HepG2 (cell line): Measurements from ENCODE around the gene MYL12B. TPM values are rescaled to one million over a fixed set of nuclear protein-coding genes. Genes with fewer than 3 reads are reported as not detected.
A peak's percentile ranks its signal among the peaks of the same experiment; 100 is the strongest.

Experiments
- ASH2L ChIP-seq: fragments of 300-600, 200-600 bp; sonication (generic); IDR thresholded peaks from 2 replicates; pipeline ENCODE4 v1.7.0; 2017; ENCODE audit warnings: low read depth, mild to moderate bottlenecking, moderate library complexity, mixed read lengths, low read length; ENCODE audit not compliant: insufficient read length
- ELF3 ChIP-seq: IDR thresholded peaks from 2 replicates; pipeline ENCODE4 v1.6.1; 2016; ENCODE audit warnings: missing genetic modification reagents, missing compliant biosample characterization
- GATAD1 ChIP-seq: IDR thresholded peaks from 2 replicates; pipeline ENCODE4 v1.6.1; 2016; ENCODE audit warnings: missing genetic modification reagents, missing compliant biosample characterization
- MBD4 ChIP-seq: IDR thresholded peaks from 2 replicates; pipeline ENCODE4 v1.6.1; 2012; ENCODE audit warnings: low read length, inconsistent platforms, borderline replicate concordance
- SP1 ChIP-seq, 2 experiments: fragments of 450-650 bp in 1 of 2; sonication (generic) in 1 of 2; formaldehyde crosslinking in 1 of 2; IDR thresholded peaks; 2 replicates each; pipeline versions ENCODE4 v1.4.0 to v1.6.1; 2016 to 2020; ENCODE audit warnings: missing genetic modification reagents in 1 of 2
- ZNF607 ChIP-seq: sonication (generic); formaldehyde crosslinking; IDR thresholded peaks from 2 replicates; pipeline ENCODE4 v1.5.1; 2020; ENCODE audit warnings: missing genetic modification reagents, mild to moderate bottlenecking, borderline replicate concordance
- ZNF7 ChIP-seq: IDR thresholded peaks from 2 replicates; pipeline ENCODE4 v1.6.1; 2016; ENCODE audit warnings: missing biosample characterization, missing genetic modification reagents
- ZNF724P ChIP-seq: sonication (generic); formaldehyde crosslinking; IDR thresholded peaks from 2 replicates; pipeline ENCODE4 v1.8.0; 2022; ENCODE audit warnings: missing genetic modification reagents, borderline replicate concordance
- ZNF792 ChIP-seq: IDR thresholded peaks from 2 replicates; pipeline ENCODE4 v1.6.1; 2016
- polyA plus RNA-seq, 8 experiments: library from polyadenylated mRNA; depleted of rRNA in 3 of 8; stranded (reverse) in 7 of 8; unstranded in 1 of 8; fragments of >200 nt; fragmentation: Illumina TruSeq in 4 of 8; extraction: Trizol in 4 of 8; gene quantifications; 2 replicates each; pipeline versions ENCODE4 v1.2.1 to v1.2.3, GENCODE V29; 2011 to 2016; ENCODE audit warnings: low read depth in 4 of 8, missing spikeins in 1 of 8, mixed read lengths in 1 of 8; ENCODE audit not compliant: insufficient read depth in 1 of 8
- total RNA-seq, 5 experiments: library from RNA; depleted of rRNA; stranded (reverse); fragments of >200 nt; fragmentation: Illumina TruSeq; extraction: Trizol; gene quantifications; 2 replicates each; pipeline ENCODE4 v1.2.3, GENCODE V29; 2016; ENCODE audit warnings: low read depth in 1 of 5
- TF ChIP-seq, protein P1 (sequence below): sonication (generic); formaldehyde crosslinking; IDR thresholded peaks from 2 replicates; pipeline ENCODE4 v1.4.0; 2020; ENCODE audit warnings: missing genetic modification reagents, mild to moderate bottlenecking, borderline replicate concordance
- TF ChIP-seq, protein P2 (sequence below): sonication (generic); formaldehyde crosslinking; IDR thresholded peaks from 2 replicates; pipeline ENCODE4 v1.8.1; 2023; ENCODE audit warnings: mild to moderate bottlenecking, missing genetic modification reagents, borderline replicate concordance
- TF ChIP-seq, protein P3 (sequence below): sonication (generic); formaldehyde crosslinking; IDR thresholded peaks from 2 replicates; pipeline ENCODE4 v1.5.0; 2020; ENCODE audit warnings: missing genetic modification reagents
- TF ChIP-seq, protein P4 (sequence below): sonication (generic); formaldehyde crosslinking; IDR thresholded peaks from 2 replicates; pipeline ENCODE4 v1.4.0; 2020; ENCODE audit warnings: missing genetic modification reagents, mild to moderate bottlenecking, borderline replicate concordance
- TF ChIP-seq, protein P5 (sequence below): IDR thresholded peaks from 2 replicates; pipeline ENCODE4 v1.6.1; 2016; ENCODE audit warnings: low read depth, missing genetic modification reagents, missing compliant biosample characterization

Gene MYL12B
- total and polyA plus RNA-seq, 2 of the 13 experiments (the other 11 are each of a cell fraction or from before 2014, with no cell fraction given) = 265 to 340 TPM

DNA sequence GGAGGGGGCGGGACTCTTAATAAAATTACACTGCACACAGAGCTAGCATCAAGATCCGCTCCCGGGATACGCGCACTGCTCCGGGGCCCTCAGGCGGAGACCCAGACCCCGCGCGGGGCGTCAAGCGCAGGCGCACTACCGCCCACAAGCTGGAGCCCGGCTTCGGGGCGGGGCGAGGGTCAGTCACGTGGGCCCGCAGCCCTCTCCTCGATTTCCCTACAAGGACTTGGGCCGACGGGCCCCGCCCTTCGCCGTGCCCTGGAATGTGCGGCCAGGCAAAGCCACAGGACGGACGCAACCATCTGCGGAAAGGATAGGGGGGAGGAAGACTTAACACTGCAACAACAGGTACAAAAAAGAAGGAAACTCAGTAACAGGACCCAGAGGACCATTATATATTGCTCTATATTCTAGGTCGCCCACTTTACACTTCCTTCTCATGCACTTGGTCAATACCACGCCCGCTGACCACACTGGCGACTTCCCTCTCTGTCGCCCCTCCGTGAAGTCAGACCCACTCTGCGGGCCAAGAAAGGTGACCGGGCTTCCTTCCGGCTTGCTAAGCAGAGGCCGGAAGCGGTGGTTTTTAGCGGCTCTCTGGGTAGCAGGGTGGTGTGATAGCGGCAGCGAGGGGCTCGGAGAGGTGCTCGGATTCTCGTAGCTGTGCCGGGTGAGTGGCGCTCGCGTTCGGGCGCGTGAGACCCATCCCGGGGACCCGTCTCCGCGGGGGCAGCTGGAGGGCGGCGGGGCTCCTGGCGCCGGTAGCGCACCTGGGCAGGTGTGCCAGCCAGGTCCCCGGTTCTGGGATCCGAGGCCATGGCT, 14.5 kb upstream of the MYL12B start, which contains the start of gene MYL12A (continued):
- TF ChIP-seq, protein P1, sequence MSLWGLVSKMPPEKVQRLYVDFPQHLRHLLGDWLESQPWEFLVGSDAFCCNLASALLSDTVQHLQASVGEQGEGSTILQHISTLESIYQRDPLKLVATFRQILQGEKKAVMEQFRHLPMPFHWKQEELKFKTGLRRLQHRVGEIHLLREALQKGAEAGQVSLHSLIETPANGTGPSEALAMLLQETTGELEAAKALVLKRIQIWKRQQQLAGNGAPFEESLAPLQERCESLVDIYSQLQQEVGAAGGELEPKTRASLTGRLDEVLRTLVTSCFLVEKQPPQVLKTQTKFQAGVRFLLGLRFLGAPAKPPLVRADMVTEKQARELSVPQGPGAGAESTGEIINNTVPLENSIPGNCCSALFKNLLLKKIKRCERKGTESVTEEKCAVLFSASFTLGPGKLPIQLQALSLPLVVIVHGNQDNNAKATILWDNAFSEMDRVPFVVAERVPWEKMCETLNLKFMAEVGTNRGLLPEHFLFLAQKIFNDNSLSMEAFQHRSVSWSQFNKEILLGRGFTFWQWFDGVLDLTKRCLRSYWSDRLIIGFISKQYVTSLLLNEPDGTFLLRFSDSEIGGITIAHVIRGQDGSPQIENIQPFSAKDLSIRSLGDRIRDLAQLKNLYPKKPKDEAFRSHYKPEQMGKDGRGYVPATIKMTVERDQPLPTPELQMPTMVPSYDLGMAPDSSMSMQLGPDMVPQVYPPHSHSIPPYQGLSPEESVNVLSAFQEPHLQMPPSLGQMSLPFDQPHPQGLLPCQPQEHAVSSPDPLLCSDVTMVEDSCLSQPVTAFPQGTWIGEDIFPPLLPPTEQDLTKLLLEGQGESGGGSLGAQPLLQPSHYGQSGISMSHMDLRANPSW (CRISPR knock-in tag) = peak; percentile 32; the same call in 1 of the 2 replicates
- no peak for TF ChIP-seq SP1 (IDR thresholded peaks at IDR 0.05)
- TF ChIP-seq SP1 (CRISPR knock-in tag; IDR thresholded peaks at IDR 0.05) = peak; percentile 19; the same call in 1 of the 2 replicates
- TF ChIP-seq, protein P2, sequence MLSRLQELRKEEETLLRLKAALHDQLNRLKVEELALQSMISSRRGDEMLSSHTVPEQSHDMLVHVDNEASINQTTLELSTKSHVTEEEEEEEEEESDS (CRISPR knock-in tag) = peak; percentile 79; the same call in 1 of the 2 replicates
- peak; percentile 86 for TF ChIP-seq ELF3 (CRISPR knock-in tag)
- TF ChIP-seq, protein P3, sequence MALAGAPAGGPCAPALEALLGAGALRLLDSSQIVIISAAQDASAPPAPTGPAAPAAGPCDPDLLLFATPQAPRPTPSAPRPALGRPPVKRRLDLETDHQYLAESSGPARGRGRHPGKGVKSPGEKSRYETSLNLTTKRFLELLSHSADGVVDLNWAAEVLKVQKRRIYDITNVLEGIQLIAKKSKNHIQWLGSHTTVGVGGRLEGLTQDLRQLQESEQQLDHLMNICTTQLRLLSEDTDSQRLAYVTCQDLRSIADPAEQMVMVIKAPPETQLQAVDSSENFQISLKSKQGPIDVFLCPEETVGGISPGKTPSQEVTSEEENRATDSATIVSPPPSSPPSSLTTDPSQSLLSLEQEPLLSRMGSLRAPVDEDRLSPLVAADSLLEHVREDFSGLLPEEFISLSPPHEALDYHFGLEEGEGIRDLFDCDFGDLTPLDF (CRISPR knock-in tag) = peak; percentile 56; the same call in 1 of the 2 replicates
- TF ChIP-seq, protein P4, sequence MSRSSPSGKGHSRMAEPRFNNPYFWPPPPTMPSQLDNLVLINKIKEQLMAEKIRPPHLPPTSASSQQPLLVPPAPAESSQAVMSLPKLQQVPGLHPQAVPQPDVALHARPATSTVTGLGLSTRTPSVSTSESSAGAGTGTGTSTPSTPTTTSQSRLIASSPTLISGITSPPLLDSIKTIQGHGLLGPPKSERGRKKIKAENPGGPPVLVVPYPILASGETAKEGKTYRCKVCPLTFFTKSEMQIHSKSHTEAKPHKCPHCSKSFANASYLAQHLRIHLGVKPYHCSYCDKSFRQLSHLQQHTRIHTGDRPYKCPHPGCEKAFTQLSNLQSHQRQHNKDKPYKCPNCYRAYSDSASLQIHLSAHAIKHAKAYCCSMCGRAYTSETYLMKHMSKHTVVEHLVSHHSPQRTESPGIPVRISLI (CRISPR knock-in tag) = peak; percentile 45; the same call in 1 of the 2 replicates
- TF ChIP-seq ZNF724P (CRISPR knock-in tag) = no peak
- no peak for TF ChIP-seq ZNF7 (CRISPR knock-in tag)
- TF ChIP-seq MBD4 = no peak
- TF ChIP-seq ZNF607 (CRISPR knock-in tag) = peak; percentile 85; the same call in 1 of the 2 replicates
- TF ChIP-seq ZNF792 (CRISPR knock-in tag) = 0 out of 2 replicates have a peak, but pooled peaks have one; percentile 26
- TF ChIP-seq, protein P5, sequence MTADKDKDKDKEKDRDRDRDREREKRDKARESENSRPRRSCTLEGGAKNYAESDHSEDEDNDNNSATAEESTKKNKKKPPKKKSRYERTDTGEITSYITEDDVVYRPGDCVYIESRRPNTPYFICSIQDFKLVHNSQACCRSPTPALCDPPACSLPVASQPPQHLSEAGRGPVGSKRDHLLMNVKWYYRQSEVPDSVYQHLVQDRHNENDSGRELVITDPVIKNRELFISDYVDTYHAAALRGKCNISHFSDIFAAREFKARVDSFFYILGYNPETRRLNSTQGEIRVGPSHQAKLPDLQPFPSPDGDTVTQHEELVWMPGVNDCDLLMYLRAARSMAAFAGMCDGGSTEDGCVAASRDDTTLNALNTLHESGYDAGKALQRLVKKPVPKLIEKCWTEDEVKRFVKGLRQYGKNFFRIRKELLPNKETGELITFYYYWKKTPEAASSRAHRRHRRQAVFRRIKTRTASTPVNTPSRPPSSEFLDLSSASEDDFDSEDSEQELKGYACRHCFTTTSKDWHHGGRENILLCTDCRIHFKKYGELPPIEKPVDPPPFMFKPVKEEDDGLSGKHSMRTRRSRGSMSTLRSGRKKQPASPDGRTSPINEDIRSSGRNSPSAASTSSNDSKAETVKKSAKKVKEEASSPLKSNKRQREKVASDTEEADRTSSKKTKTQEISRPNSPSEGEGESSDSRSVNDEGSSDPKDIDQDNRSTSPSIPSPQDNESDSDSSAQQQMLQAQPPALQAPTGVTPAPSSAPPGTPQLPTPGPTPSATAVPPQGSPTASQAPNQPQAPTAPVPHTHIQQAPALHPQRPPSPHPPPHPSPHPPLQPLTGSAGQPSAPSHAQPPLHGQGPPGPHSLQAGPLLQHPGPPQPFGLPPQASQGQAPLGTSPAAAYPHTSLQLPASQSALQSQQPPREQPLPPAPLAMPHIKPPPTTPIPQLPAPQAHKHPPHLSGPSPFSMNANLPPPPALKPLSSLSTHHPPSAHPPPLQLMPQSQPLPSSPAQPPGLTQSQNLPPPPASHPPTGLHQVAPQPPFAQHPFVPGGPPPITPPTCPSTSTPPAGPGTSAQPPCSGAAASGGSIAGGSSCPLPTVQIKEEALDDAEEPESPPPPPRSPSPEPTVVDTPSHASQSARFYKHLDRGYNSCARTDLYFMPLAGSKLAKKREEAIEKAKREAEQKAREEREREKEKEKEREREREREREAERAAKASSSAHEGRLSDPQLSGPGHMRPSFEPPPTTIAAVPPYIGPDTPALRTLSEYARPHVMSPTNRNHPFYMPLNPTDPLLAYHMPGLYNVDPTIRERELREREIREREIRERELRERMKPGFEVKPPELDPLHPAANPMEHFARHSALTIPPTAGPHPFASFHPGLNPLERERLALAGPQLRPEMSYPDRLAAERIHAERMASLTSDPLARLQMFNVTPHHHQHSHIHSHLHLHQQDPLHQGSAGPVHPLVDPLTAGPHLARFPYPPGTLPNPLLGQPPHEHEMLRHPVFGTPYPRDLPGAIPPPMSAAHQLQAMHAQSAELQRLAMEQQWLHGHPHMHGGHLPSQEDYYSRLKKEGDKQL (CRISPR knock-in tag) = no peak
- TF ChIP-seq ASH2L = peak; percentile 76
- peak; percentile 80 for TF ChIP-seq GATAD1 (CRISPR knock-in tag)
